Neural progenitor cell (in vitro differentiated cells): ENCODE data around the gene FZD4. TPM values are rescaled to one million over a fixed set of nuclear protein-coding genes. Genes with fewer than 3 reads are reported as not detected.

Experiments
- DNase-seq: peaks from one replicate; pipeline ENCODE4 v3.0.0-alpha.2; 2016; ENCODE audit warnings: low spot score
- H2AFZ ChIP-seq: fragments of 200-600 bp; sonication (generic); replicated peaks from 2 replicates; pipeline ENCODE4 v1.6.1; 2016; ENCODE audit warnings: antibody characterized with exemption
- H3F3A ChIP-seq: fragments of 200-600 bp; sonication (generic); 2 replicates; pipeline ENCODE4 v1.6.1; 2016; ENCODE audit warnings: antibody characterized with exemption, low read depth
- H3K27ac ChIP-seq: fragments of 200-600 bp; sonication (generic); 2 replicates; pipeline ENCODE4 v1.5.1; 2016; ENCODE audit warnings: mild to moderate bottlenecking
- H3K27me3 ChIP-seq: fragments of 200-600 bp; sonication (generic); 2 replicates; pipeline ENCODE4 v1.6.1; 2016; ENCODE audit warnings: mild to moderate bottlenecking, moderate library complexity
- H3K36me3 ChIP-seq: fragments of 200-600 bp; sonication (generic); 2 replicates; pipeline ENCODE4 v1.5.1; 2016
- H3K4me1 ChIP-seq: fragments of 200-600 bp; sonication (generic); 2 replicates; pipeline ENCODE4 v1.6.1; 2016; ENCODE audit warnings: mixed run types
- H3K4me2 ChIP-seq: fragments of 200-600 bp; sonication (generic); 2 replicates; pipeline ENCODE4 v1.6.1; 2016
- H3K4me3 ChIP-seq: fragments of 200-600 bp; sonication (generic); 2 replicates; pipeline ENCODE4 v1.5.1; 2016
- H3K79me2 ChIP-seq: fragments of 200-600 bp; sonication (generic); 2 replicates; pipeline ENCODE4 v1.6.1; 2016; ENCODE audit warnings: low read depth
- H3K9ac ChIP-seq: fragments of 200-600 bp; sonication (generic); 2 replicates; pipeline ENCODE4 v1.6.1; 2016
- H3K9me3 ChIP-seq: fragments of 200-600 bp; sonication (generic); 2 replicates; pipeline ENCODE4 v1.5.1; 2016; ENCODE audit warnings: low read depth
- H4K20me1 ChIP-seq: fragments of 200-600 bp; sonication (generic); 2 replicates; pipeline ENCODE4 v1.6.1; 2016; ENCODE audit warnings: low read depth
- H3K27ac Mint-ChIP-seq: 3 replicates; pipeline ENCODE4 v1.8.0; 2021; ENCODE audit warnings: mixed read lengths
- H3K27me3 Mint-ChIP-seq: 2 replicates; pipeline ENCODE4 v1.8.0; 2022; ENCODE audit warnings: low read depth, mild to moderate bottlenecking, inconsistent platforms, moderate library complexity, mixed read lengths; ENCODE audit not compliant: insufficient read depth
- H3K36me3 Mint-ChIP-seq: 3 replicates; pipeline ENCODE4 v1.8.0; 2021; ENCODE audit warnings: mixed read lengths
- H3K4me1 Mint-ChIP-seq: 3 replicates; pipeline ENCODE4 v1.8.0; 2021; ENCODE audit warnings: mixed read lengths
- H3K4me3 Mint-ChIP-seq: 3 replicates; pipeline ENCODE4 v1.8.0; 2021; ENCODE audit warnings: mild to moderate bottlenecking, moderate library complexity, mixed read lengths
- H3K9me3 Mint-ChIP-seq: 3 replicates; pipeline ENCODE4 v1.8.0; 2020; ENCODE audit warnings: mixed read lengths
- CTCF ChIP-seq: fragments of 200-600 bp; sonication (generic); IDR thresholded peaks from 2 replicates; pipeline ENCODE4 v1.5.1; 2017; ENCODE audit warnings: antibody characterized with exemption, mild to moderate bottlenecking
- EZH2 ChIP-seq: fragments of 200-600 bp; sonication (generic); IDR thresholded peaks from 2 replicates; pipeline ENCODE4 v1.6.1; 2017; ENCODE audit warnings: antibody characterized with exemption, mild to moderate bottlenecking, moderate library complexity
- EZH2phosphoT487 ChIP-seq: fragments of 200-600 bp; sonication (generic); IDR thresholded peaks from 2 replicates; pipeline ENCODE4 v1.6.1; 2017; ENCODE audit warnings: antibody characterized with exemption
- total RNA-seq: library from RNA; depleted of rRNA; stranded (reverse); fragments of >200 nt; gene quantifications from 2 replicates; pipeline ENCODE4 v1.2.3, GENCODE V29; 2015; ENCODE audit warnings: low replicate concordance

FZD4 gene
- total RNA-seq, 1 donor from 2014 or later, result 5.8 TPM

- Histone ChIP-seq H3K36me3 (no peaks in the 10 kb centered on the region), H4K20me1 (no peaks in the 10 kb centered on the region), H3K9ac (no peak overlapping the region), H3K4me2 (no peak overlapping the region), H3K4me1 (peaks cover 4% of the 10 kb centered on the region), H3K27me3 (no peaks in the 10 kb centered on the region), H3K4me3 (no peak overlapping the region), H3K9me3 (no peaks in the 10 kb centered on the region), H3F3A (no peaks in the 10 kb centered on the region), H3K27ac (no peak overlapping the region), H2AFZ (no peak overlapping the region), H3K79me2 (no peaks in the 10 kb centered on the region)
- Mint-ChIP-seq H3K9me3 (no peaks in the 10 kb centered on the region), H3K4me3 (no peak overlapping the region), H3K27ac (no peak overlapping the region), H3K4me1 (peaks cover 27% of the 10 kb centered on the region), H3K36me3 (no peaks in the 10 kb centered on the region), H3K27me3 (peaks cover 2% of the 10 kb centered on the region)
- TF ChIP-seq EZH2phosphoT487, result no peak
- TF ChIP-seq CTCF, result no peak
- TF ChIP-seq EZH2, result no peak
- DNase-seq, result no peak
Measured at GRCh38 chr11:86934926-86935579, 20.1 kb downstream of the FZD4 start.

- H3K4me2 ChIP-seq, result no peak overlapping the region
- peaks cover 2% of the 10 kb centered on the region for H3K27me3 Mint-ChIP-seq
- no peaks in the 10 kb centered on the region for H3K27me3 ChIP-seq
- H3K36me3 ChIP-seq, result no peaks in the 10 kb centered on the region
- no peaks in the 10 kb centered on the region for H3K9me3 Mint-ChIP-seq
- peak overlapping the region; percentile 38 for H3K27ac Mint-ChIP-seq
- H3K4me3 ChIP-seq, result no peak overlapping the region
- H3K4me1 Mint-ChIP-seq, result peaks cover 23% of the 10 kb centered on the region
- no peaks in the 10 kb centered on the region for H3F3A ChIP-seq
- H4K20me1 ChIP-seq, result no peaks in the 10 kb centered on the region
- no peaks in the 10 kb centered on the region for H3K79me2 ChIP-seq
- no peaks in the 10 kb centered on the region for H3K9me3 ChIP-seq
- H2AFZ ChIP-seq, result no peak overlapping the region
- TF ChIP-seq EZH2 (no peak), CTCF (no peak), EZH2phosphoT487 (no peak)
- no peak overlapping the region for H3K9ac ChIP-seq
- H3K36me3 Mint-ChIP-seq, result no peaks in the 10 kb centered on the region
- no peak overlapping the region for H3K4me3 Mint-ChIP-seq
- no peak for DNase-seq
- no peaks in the 10 kb centered on the region for H3K4me1 ChIP-seq
- no peak overlapping the region for H3K27ac ChIP-seq
Measured at GRCh38 chr11:86934582-86934900, 20.7 kb downstream of the FZD4 start.

- no peaks in the 10 kb centered on the region for H3K27me3 ChIP-seq
- H2AFZ ChIP-seq, result no peak overlapping the region
- H3K27ac ChIP-seq, result no peak overlapping the region
- H3K9me3 Mint-ChIP-seq, result no peaks in the 10 kb centered on the region
- DNase-seq, result no peak
- H3K36me3 Mint-ChIP-seq, result no peaks in the 10 kb centered on the region
- H3K4me3 ChIP-seq, result no peak overlapping the region
- H3F3A ChIP-seq, result no peaks in the 10 kb centered on the region
- no peak overlapping the region for H3K27ac Mint-ChIP-seq
- H3K4me1 ChIP-seq, result no peaks in the 10 kb centered on the region
- no peak for TF ChIP-seq EZH2
- TF ChIP-seq EZH2phosphoT487, result no peak
- TF ChIP-seq CTCF, result no peak
- no peaks in the 10 kb centered on the region for H3K36me3 ChIP-seq
- H3K9ac ChIP-seq, result no peak overlapping the region
- H3K4me1 Mint-ChIP-seq, result peaks cover 23% of the 10 kb centered on the region
- no peak overlapping the region for H3K4me2 ChIP-seq
- peaks cover 2% of the 10 kb centered on the region for H3K27me3 Mint-ChIP-seq
- no peaks in the 10 kb centered on the region for H3K9me3 ChIP-seq
- H4K20me1 ChIP-seq, result no peaks in the 10 kb centered on the region
- H3K79me2 ChIP-seq, result no peaks in the 10 kb centered on the region
- H3K4me3 Mint-ChIP-seq, result no peak overlapping the region
Measured at GRCh38 chr11:86933891-86934581, 21.2 kb downstream of the FZD4 start.
